ENCODE data around the gene LRRC8B.
A peak's percentile ranks its signal among the peaks of the same experiment; 100 is the strongest.
"Not testable (repeated sequence)": the region's sequence is repeated elsewhere in the genome, so short reads cannot be mapped to it uniquely, and the experiment has no call there.

LRRC8B gene

DNA sequence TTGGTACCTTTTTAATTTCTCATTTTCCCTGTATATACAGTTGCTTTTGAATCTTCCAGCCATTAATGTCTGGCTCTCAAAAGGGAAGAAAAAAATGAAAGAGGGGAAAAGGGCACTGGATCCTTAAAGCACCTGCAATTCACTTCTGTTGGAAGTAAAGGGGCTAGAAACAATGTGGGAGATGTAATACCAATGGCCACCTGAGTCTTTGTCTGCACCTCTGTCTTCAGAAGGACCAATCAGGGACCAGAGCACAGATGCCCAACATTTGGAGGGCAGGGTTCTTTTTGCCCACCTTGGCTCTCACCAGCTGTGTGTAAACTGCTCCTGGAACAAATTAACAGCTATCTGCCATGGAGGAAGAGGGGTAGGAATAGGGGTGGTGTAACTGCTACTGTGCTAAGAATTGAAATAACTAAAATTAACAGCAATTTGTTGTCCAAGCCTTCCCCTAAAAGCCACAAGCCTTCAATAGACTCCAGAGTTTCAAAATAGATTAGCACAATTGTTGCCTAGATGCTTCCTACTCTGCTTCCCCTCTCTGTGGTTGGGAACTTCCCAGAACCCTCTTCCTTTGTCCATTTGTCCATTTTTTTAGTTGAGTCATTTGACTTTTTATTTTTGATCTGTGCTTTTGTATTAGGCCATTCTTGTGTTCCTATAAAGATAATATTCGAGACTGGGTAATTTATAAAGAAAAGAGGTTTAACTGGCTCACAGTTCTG is 11.5 kb upstream of the LRRC8B start:
- H3K4me3 ChIP-seq (ENCODE audit: low read depth, low read length), result no peak overlapping the region
- TF ChIP-seq, protein P1, sequence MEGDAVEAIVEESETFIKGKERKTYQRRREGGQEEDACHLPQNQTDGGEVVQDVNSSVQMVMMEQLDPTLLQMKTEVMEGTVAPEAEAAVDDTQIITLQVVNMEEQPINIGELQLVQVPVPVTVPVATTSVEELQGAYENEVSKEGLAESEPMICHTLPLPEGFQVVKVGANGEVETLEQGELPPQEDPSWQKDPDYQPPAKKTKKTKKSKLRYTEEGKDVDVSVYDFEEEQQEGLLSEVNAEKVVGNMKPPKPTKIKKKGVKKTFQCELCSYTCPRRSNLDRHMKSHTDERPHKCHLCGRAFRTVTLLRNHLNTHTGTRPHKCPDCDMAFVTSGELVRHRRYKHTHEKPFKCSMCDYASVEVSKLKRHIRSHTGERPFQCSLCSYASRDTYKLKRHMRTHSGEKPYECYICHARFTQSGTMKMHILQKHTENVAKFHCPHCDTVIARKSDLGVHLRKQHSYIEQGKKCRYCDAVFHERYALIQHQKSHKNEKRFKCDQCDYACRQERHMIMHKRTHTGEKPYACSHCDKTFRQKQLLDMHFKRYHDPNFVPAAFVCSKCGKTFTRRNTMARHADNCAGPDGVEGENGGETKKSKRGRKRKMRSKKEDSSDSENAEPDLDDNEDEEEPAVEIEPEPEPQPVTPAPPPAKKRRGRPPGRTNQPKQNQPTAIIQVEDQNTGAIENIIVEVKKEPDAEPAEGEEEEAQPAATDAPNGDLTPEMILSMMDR (IDR thresholded peaks at IDR 0.05; ENCODE audit: borderline replicate concordance, insufficient read depth, low read depth, low read length), result no peak

DNA sequence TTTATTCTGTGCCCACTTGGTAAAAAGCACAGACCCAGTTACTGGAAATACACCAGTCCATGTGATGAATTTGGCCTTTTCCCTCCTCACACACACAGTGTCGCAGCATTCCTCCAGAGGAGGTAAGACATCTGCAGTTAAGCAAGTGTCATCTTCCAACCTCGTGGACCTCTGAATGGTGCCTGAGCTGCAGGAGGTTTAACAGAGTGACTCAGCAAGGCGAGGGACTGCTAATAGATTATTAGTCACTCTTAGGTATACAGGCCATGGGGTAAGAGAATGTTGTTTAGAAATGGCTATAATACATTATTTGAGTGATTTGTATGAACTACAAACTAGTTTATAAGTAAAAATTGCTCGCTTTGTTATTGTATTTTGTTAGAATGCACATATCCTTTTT is 8.6 kb upstream of the LRRC8B start:
- TF ChIP-seq, protein P1 (IDR thresholded peaks at IDR 0.05; ENCODE audit: borderline replicate concordance, insufficient read depth, low read depth, low read length), result no peak
- H3K4me3 ChIP-seq (ENCODE audit: low read depth, low read length), result no peak overlapping the region

DNA sequence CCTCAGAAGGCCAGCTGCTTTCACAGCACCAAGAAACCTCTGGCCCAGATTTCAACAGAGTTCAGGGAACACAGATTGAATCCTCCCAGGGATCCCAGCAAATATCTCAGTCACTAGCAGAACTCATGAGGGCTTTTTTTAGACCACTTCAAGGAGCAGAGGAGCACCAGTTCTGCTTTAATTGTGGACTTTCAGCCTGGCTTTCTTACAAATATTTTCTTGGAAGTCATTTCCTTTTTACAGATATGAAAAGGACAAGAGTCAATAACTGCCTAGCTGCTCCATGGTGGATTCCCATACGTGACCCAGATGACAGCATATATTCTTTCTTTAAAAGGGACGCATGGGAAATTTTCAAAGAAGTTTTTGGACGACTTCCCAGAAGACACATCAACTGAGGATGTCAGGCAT is 6.4 kb upstream of the LRRC8B start:
- no peak overlapping the region for H3K4me3 ChIP-seq (ENCODE audit: low read depth, low read length)
- TF ChIP-seq, protein P1 (IDR thresholded peaks at IDR 0.05; ENCODE audit: borderline replicate concordance, insufficient read depth, low read depth, low read length), result no peak

DNA sequence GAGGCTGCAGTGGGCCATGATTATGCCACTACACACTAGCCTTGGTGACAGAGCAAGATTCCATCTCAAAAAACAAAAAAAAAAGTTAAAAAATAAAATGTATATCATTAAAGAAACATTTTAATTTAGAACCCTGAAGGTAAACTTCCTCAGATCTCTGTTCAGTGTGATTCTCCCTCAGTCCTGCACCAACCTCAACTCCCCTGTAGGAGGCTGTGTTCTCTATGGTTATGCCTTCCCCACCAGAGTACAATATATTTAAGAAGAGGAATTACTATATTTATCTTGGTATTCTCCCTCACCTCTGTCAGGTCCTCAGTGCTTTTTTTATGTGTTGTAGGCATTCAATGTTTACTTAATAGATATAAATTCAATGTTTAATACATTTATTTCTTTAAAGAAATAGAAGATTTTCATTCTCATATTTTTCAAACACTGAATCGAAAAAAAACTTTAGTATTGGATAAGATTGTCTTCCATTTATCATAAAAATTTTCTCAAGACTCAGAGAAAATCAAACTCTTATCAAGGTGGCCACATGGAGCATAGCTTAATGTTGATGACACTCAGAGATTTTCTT is 4.8 kb upstream of the LRRC8B start:
- no peak overlapping the region for H3K4me3 ChIP-seq (ENCODE audit: low read depth, low read length)
- TF ChIP-seq, protein P1 (IDR thresholded peaks at IDR 0.05; ENCODE audit: borderline replicate concordance, insufficient read depth, low read depth, low read length), result peak; percentile 55; the same call in 1 of the 2 replicates

DNA sequence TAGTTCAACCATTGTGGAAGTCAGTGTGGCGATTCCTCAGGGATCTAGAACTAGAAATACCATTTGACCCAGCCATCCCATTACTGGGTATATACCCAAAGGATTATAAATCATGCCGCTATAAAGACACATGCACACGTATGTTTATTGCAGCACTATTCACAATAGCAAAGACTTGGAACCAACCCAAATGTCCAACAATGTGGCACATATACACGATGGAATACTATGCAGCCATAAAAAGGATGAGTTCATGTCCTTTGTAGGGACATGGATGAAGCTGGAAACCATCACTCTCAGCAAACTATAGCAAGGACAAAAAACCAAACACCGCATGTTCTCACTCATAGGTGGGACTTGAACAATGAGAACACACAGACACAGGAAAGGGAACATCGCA is 2.7 kb upstream of the LRRC8B start:
- not testable (repeated sequence) for H3K4me3 ChIP-seq (ENCODE audit: low read depth, low read length)

DNA sequence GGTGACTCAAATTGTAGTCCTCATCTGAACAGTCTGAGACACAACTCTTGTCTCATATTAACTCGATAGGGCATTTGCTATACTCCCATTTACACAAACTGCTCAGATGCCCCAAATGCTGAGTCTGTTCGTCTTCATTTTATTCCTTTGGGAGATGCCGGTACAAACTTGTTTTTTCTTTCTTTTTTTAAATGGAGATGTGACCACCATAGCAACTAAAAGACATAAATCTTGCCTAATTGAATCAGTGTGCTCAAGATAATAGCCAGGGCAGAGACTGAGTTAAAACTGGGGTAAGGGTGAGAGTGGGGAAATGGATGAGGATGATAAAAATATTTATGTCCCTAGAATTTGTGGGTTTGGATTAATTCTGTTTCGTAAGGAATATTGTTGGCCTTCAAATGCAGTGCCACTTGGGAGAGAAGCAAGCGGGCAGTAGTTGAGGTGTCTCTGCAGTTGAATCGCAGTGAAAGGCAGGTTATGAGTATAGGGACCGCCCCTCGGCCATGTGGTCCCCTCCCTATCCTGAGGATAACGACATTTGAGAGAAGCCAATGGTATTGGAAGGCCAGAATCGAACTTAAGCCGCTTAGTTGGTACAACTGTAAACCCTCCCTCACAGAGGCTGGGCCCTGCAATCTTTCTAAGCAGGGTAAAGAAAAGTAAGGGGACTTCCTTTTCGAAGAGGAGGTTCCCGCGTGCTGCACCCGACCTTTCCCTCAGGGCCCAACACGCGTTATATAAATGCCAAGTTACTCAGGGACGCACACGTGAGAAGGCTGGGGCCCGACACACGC is 859 bp upstream of the LRRC8B start:
- H3K4me3 ChIP-seq (ENCODE audit: low read depth, low read length), result peak overlapping the region; percentile 100
- TF ChIP-seq, protein P1 (IDR thresholded peaks at IDR 0.05; ENCODE audit: borderline replicate concordance, insufficient read depth, low read depth, low read length), result no peak

DNA sequence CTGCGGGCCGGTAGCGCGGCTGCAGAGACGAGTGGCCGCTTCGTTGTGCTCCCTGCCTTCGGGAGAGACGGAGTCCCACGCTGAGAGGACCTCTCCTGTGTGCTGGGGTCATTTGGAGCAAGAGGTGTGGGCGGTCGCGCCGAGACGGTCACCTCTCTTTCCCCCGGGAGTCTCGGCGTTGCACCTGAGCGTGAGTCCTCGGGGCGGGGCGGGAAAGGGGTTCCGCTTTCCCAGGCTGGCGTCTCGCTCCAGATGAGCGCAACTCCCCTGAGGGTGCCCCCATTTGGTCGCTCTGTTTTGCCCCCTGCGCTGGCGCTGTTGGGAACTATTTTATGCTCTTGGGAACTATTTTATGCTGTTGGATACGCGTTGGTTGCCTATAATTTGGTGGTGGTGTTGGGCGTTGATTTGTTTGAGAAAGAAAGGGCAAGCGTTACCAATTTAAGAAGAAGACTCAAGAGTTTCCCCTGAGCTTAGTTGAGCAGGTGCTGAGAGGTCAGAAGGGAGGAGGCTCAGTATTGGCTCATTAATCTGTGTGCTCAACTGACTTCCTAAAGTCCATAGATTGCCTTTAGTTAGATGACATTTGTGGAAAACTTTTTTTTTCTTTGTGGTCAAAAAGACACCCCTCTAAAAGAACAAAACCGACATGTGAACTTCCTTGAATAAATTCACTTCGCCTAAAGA is 683 bp downstream of the LRRC8B start:
- peak overlapping the region; percentile 100 for H3K4me3 ChIP-seq (ENCODE audit: low read depth, low read length)
- TF ChIP-seq, protein P1 (IDR thresholded peaks at IDR 0.05; ENCODE audit: borderline replicate concordance, insufficient read depth, low read depth, low read length), result no peak
